ENCODE results near the gene OGDH. TPM values are rescaled to one million over a fixed set of nuclear protein-coding genes. Genes with fewer than 3 reads are reported as not detected.
A peak's percentile ranks its signal among the peaks of the same experiment; 100 is the strongest.

Gene OGDH
- total and polyA plus RNA-seq, 2 of the 13 experiments (the other 11 are each of a cell fraction or from before 2014, with no cell fraction given), result 17.4 to 25.4 TPM

DNA sequence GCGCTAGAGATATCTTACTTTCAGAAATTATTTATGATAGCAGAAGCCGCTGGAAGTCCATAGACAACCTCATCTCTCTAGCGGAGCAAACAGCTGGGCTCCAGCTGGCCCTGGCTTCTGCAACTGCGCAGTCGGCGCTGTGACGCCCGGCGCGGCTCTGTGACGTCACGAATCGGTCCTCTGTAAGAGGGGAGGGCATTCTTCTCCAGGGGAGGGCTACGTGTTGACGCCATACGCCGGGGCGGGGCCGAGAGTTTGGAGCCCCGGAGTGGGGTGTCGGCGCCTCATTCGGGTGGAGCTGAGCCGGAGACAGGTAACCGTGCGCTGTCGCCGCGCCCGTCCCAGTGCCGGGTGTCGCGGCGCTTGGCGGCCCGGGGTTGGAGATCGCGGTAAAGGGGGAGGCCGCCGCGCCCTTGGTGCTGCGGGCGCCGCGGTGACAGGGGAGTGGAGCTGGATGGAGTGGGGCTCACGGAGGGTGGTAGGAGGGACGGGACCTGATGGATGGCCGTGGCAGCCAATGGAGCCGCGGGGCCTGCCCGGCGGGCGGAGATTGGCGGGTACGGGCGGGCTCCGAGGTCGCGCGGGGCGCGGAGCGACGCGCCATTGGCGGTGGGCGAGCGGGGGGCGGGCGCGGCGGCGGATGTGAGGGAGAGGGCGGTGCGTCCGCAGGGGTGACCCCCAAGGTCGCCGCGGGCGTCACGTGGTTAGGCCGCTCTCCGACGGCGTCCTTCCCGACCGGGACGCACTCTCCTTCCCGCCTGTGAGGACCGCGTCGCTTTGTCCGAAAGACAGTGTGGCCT is at the start of gene OGDH (continued):
- no peak for TF ChIP-seq JARID2 (CRISPR knock-in tag; IDR thresholded peaks at IDR 0.05; ENCODE audit: insufficient replicate concordance)
- TF ChIP-seq, protein P1, sequence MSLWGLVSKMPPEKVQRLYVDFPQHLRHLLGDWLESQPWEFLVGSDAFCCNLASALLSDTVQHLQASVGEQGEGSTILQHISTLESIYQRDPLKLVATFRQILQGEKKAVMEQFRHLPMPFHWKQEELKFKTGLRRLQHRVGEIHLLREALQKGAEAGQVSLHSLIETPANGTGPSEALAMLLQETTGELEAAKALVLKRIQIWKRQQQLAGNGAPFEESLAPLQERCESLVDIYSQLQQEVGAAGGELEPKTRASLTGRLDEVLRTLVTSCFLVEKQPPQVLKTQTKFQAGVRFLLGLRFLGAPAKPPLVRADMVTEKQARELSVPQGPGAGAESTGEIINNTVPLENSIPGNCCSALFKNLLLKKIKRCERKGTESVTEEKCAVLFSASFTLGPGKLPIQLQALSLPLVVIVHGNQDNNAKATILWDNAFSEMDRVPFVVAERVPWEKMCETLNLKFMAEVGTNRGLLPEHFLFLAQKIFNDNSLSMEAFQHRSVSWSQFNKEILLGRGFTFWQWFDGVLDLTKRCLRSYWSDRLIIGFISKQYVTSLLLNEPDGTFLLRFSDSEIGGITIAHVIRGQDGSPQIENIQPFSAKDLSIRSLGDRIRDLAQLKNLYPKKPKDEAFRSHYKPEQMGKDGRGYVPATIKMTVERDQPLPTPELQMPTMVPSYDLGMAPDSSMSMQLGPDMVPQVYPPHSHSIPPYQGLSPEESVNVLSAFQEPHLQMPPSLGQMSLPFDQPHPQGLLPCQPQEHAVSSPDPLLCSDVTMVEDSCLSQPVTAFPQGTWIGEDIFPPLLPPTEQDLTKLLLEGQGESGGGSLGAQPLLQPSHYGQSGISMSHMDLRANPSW (CRISPR knock-in tag; IDR thresholded peaks at IDR 0.05; ENCODE audit: borderline replicate concordance), result no peak
- no peak for TF ChIP-seq EHMT2 (IDR thresholded peaks at IDR 0.05; ENCODE audit: borderline replicate concordance, low read depth, low read length)
- TF ChIP-seq, protein P2, sequence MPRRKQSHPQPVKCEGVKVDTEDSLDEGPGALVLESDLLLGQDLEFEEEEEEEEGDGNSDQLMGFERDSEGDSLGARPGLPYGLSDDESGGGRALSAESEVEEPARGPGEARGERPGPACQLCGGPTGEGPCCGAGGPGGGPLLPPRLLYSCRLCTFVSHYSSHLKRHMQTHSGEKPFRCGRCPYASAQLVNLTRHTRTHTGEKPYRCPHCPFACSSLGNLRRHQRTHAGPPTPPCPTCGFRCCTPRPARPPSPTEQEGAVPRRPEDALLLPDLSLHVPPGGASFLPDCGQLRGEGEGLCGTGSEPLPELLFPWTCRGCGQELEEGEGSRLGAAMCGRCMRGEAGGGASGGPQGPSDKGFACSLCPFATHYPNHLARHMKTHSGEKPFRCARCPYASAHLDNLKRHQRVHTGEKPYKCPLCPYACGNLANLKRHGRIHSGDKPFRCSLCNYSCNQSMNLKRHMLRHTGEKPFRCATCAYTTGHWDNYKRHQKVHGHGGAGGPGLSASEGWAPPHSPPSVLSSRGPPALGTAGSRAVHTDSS (CRISPR knock-in tag; conservative IDR thresholded peaks at IDR 0.05), result no peak
- TF ChIP-seq ZNF660 (CRISPR knock-in tag; IDR thresholded peaks at IDR 0.05; ENCODE audit: borderline replicate concordance, low read depth), result no peak
- TF ChIP-seq ZSCAN21 (CRISPR knock-in tag; IDR thresholded peaks at IDR 0.05; ENCODE audit: borderline replicate concordance), result peak; percentile 88; the same call in 1 of the 2 replicates
- no peak for TF ChIP-seq PAF1 (CRISPR knock-in tag; IDR thresholded peaks at IDR 0.05)
- TF ChIP-seq, protein P3, sequence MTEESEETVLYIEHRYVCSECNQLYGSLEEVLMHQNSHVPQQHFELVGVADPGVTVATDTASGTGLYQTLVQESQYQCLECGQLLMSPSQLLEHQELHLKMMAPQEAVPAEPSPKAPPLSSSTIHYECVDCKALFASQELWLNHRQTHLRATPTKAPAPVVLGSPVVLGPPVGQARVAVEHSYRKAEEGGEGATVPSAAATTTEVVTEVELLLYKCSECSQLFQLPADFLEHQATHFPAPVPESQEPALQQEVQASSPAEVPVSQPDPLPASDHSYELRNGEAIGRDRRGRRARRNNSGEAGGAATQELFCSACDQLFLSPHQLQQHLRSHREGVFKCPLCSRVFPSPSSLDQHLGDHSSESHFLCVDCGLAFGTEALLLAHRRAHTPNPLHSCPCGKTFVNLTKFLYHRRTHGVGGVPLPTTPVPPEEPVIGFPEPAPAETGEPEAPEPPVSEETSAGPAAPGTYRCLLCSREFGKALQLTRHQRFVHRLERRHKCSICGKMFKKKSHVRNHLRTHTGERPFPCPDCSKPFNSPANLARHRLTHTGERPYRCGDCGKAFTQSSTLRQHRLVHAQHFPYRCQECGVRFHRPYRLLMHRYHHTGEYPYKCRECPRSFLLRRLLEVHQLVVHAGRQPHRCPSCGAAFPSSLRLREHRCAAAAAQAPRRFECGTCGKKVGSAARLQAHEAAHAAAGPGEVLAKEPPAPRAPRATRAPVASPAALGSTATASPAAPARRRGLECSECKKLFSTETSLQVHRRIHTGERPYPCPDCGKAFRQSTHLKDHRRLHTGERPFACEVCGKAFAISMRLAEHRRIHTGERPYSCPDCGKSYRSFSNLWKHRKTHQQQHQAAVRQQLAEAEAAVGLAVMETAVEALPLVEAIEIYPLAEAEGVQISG (CRISPR knock-in tag; IDR thresholded peaks at IDR 0.05), result peak; percentile 75
- peak; percentile 86 for TF ChIP-seq POLR2AphosphoS5 (IDR thresholded peaks at IDR 0.05; ENCODE audit: low read depth, low read length)
- TF ChIP-seq ZNF431 (CRISPR knock-in tag; IDR thresholded peaks at IDR 0.05; ENCODE audit: borderline replicate concordance, low read depth), result peak; percentile 52; the same call in 1 of the 2 replicates
- TF ChIP-seq, protein P4, sequence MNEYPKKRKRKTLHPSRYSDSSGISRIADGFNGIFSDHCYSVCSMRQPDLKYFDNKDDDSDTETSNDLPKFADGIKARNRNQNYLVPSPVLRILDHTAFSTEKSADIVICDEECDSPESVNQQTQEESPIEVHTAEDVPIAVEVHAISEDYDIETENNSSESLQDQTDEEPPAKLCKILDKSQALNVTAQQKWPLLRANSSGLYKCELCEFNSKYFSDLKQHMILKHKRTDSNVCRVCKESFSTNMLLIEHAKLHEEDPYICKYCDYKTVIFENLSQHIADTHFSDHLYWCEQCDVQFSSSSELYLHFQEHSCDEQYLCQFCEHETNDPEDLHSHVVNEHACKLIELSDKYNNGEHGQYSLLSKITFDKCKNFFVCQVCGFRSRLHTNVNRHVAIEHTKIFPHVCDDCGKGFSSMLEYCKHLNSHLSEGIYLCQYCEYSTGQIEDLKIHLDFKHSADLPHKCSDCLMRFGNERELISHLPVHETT (CRISPR knock-in tag; conservative IDR thresholded peaks at IDR 0.05), result peak; percentile 1; the same call in 1 of the 2 replicates
- no peak for TF ChIP-seq ZFAT (CRISPR knock-in tag; conservative IDR thresholded peaks at IDR 0.05)
- TF ChIP-seq, protein P5, sequence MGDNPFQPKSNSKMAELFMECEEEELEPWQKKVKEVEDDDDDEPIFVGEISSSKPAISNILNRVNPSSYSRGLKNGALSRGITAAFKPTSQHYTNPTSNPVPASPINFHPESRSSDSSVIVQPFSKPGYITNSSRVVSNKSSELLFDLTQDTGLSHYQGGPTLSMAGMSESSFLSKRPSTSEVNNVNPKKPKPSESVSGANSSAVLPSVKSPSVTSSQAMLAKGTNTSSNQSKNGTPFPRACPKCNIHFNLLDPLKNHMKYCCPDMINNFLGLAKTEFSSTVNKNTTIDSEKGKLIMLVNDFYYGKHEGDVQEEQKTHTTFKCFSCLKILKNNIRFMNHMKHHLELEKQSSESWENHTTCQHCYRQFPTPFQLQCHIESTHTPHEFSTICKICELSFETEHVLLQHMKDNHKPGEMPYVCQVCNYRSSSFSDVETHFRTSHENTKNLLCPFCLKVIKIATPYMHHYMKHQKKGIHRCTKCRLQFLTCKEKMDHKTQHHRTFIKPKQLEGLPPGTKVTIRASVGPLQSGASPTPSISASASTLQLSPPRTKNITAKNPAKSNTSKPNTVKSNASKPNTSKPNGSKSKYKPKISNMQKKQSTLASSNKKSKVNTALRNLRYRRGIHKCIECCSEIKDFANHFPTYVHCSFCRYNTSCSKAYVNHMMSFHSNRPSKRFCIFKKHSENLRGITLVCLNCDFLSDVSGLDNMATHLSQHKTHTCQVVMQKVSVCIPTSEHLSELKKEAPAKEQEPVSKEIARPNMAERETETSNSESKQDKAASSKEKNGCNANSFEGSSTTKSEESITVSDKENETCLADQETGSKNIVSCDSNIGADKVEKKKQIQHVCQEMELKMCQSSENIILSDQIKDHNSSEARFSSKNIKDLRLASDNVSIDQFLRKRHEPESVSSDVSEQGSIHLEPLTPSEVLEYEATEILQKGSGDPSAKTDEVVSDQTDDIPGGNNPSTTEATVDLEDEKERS (CRISPR knock-in tag; IDR thresholded peaks at IDR 0.05), result no peak
- peak; percentile 69 for TF ChIP-seq MED1 (CRISPR knock-in tag; IDR thresholded peaks at IDR 0.05)
- peak; percentile 75 for TF ChIP-seq SMAD3 (CRISPR knock-in tag; IDR thresholded peaks at IDR 0.05)
- no peak for TF ChIP-seq MIER2 (CRISPR knock-in tag; IDR thresholded peaks at IDR 0.05)
- peak; percentile 94; the same call in 1 of the 2 replicates for TF ChIP-seq ZNF567 (CRISPR knock-in tag; IDR thresholded peaks at IDR 0.05; ENCODE audit: borderline replicate concordance)
